Keratinocyte (primary cell): Measurements from ENCODE around the gene WIPF3.

ENCODE experiments used
- EZH2 ChIP-seq: IDR thresholded peaks from one replicate; pipeline ENCODE4 v1.6.1; 2012; ENCODE audit warnings: inconsistent platforms, mild to moderate bottlenecking, low read length, moderate library complexity
- TF ChIP-seq, protein P1 (sequence below), 3 experiments: IDR thresholded peaks in 1 of 3; conservative IDR thresholded peaks in 1 of 3; optimal IDR thresholded peaks in 1 of 3; 2 replicates in 2 of 3; 3 replicates in 1 of 3; pipeline versions ENCODE3 to v1.5.1; 2011; ENCODE audit warnings: low read length in 3 of 3, mild to moderate bottlenecking in 3 of 3, moderate library complexity in 2 of 3, control low read depth in 1 of 3, inconsistent platforms in 1 of 3; ENCODE audit not compliant: insufficient read depth in 2 of 3; ENCODE audit errors: extremely low read depth in 1 of 3

DNA sequence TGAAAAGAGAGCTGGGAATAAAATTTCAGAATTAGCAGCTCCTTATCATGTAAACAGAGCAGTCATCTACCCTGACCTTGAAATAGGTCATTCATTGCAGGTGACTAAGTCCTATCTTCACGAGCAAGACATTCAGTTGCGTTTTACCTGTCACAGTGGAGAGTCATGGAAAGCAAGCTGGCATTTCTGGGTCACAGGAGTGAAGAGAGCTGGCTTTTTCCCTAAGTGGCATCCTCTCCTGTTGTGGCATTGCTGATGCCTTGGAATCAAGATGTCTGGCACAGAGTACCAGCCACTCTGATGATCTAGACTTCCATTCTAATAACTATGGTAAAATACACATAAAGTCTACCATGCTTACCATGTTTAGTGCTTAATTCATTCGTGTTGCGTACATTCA, 112.5 kb downstream of the WIPF3 start:
- TF ChIP-seq, protein P1, sequence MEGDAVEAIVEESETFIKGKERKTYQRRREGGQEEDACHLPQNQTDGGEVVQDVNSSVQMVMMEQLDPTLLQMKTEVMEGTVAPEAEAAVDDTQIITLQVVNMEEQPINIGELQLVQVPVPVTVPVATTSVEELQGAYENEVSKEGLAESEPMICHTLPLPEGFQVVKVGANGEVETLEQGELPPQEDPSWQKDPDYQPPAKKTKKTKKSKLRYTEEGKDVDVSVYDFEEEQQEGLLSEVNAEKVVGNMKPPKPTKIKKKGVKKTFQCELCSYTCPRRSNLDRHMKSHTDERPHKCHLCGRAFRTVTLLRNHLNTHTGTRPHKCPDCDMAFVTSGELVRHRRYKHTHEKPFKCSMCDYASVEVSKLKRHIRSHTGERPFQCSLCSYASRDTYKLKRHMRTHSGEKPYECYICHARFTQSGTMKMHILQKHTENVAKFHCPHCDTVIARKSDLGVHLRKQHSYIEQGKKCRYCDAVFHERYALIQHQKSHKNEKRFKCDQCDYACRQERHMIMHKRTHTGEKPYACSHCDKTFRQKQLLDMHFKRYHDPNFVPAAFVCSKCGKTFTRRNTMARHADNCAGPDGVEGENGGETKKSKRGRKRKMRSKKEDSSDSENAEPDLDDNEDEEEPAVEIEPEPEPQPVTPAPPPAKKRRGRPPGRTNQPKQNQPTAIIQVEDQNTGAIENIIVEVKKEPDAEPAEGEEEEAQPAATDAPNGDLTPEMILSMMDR (optimal IDR thresholded peaks at IDR 0.05 in 1 of 3, IDR thresholded peaks at IDR 0.05 in 1 of 3, conservative IDR thresholded peaks at IDR 0.05 in 1 of 3; ENCODE audit: extremely low read depth in 1 of 3, insufficient read depth in 2 of 3, low read length in 3 of 3) = no peak
- TF ChIP-seq EZH2 = no peak
